Activated CD8-positive, alpha-beta T cell treated with anti-CD3 and anti-CD28 coated beads for 36 hours (primary cell): ENCODE data around the gene BEST1. TPM values are rescaled to one million over a fixed set of nuclear protein-coding genes. Genes with fewer than 3 reads are reported as not detected.

Experiments
- ATAC-seq: fragments of 200-7000 bp; cut with Tn5 transposase; one replicate; pipeline ENCODE4 v1.10.0; 2021; ENCODE audit warnings: mild to moderate bottlenecking, moderate library complexity
- CTCF ChIA-PET: fragments of 350-600 bp; sonication (Branson Sonifier 250); formaldehyde crosslinking; loops from one replicate; lab custom pipeline; 2021; ENCODE audit warnings: antibody characterized with exemption; lab: Charles Lee
- POLR2A ChIA-PET: fragments of 350-600 bp; sonication (Branson Sonifier 250); formaldehyde crosslinking; loops from one replicate; lab custom pipeline; 2021; ENCODE audit warnings: antibody characterized with exemption; lab: Charles Lee
- DNase-seq: peaks from one replicate; pipeline ENCODE4 v3.0.0-alpha.2; 2020
- H3K27ac Mint-ChIP-seq: one replicate; pipeline ENCODE4 v1.8.0; 2021; ENCODE audit warnings: mild to moderate bottlenecking, mixed read lengths
- H3K27me3 Mint-ChIP-seq: one replicate; pipeline ENCODE4 v1.8.0; 2021; ENCODE audit warnings: mixed read lengths
- H3K36me3 Mint-ChIP-seq: one replicate; pipeline ENCODE4 v1.8.0; 2021; ENCODE audit warnings: low read depth, mixed read lengths
- H3K4me1 Mint-ChIP-seq: one replicate; pipeline ENCODE4 v1.8.0; 2021; ENCODE audit warnings: low read depth, mixed read lengths
- H3K4me3 Mint-ChIP-seq: one replicate; pipeline ENCODE4 v1.8.0; 2021; ENCODE audit warnings: mild to moderate bottlenecking, moderate library complexity, mixed read lengths
- H3K9me3 Mint-ChIP-seq: one replicate; pipeline ENCODE4 v1.8.0; 2021; ENCODE audit warnings: mixed read lengths
- intact Hi-C: fragments of 100-400 bp; cut with micrococcal nuclease; formaldehyde crosslinking; loops from one replicate; pipeline ENCODE4 v1.10.0; 2022
- total RNA-seq, 2 experiments: library from RNA; stranded (reverse); gene quantifications; one replicate each; pipeline ENCODE4 v1.2.3, GENCODE V29; 2021
- TF ChIP-seq, protein P1 (sequence below): fragments of 200-600 bp; IDR thresholded peaks from one replicate; pipeline ENCODE4 v1.8.0; 2022; ENCODE audit warnings: antibody characterized with exemption, mild to moderate bottlenecking

Gene BEST1
- total RNA-seq, 2 experiments from 2014 or later, result 0.61 to 0.83 TPM

DNA sequence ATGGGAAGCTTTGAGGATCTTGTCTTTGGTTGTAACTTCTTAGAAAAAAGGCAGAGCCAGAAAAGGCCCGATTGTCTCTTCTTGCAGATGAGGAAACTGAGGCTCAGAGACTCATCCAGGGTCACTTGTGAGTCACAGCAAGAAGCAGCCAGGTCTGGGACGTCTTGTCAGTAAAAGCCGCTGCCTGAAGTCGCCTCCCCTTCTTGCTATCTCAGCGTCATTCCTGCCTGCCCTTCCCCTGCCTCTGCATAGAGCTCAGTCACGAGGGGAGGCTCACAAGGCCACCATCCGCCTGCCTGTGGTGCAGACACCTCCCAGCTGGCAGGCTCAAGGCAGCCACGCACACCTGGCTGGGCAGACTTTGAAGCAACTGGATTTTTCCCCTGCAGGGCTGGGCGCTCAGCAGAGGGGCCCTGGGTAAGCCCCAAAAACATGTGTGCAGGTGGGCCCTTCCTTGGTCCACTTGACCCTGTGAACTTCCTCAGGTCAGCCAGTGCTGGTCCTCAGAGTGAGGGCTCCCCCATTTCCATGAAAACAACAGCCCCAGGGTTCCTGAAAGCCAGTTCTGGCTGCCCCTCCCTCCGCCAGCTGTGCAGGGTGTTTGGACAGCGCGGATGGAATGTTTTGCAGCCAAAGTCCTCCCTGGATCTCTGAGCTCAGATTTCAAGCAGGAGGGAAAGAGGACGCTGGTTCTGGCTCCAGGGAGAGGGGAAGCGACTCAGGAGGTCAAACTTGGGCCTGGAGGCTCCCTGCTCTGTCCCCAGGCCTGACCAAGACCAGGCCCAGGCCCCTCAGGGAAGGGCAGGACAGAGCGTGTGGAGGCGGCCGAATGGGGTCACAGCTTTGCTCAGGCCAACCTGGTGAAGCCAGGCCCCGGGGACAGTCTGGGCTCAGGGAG lies 26.7 kb upstream of the BEST1 start:
- TF ChIP-seq, protein P1, sequence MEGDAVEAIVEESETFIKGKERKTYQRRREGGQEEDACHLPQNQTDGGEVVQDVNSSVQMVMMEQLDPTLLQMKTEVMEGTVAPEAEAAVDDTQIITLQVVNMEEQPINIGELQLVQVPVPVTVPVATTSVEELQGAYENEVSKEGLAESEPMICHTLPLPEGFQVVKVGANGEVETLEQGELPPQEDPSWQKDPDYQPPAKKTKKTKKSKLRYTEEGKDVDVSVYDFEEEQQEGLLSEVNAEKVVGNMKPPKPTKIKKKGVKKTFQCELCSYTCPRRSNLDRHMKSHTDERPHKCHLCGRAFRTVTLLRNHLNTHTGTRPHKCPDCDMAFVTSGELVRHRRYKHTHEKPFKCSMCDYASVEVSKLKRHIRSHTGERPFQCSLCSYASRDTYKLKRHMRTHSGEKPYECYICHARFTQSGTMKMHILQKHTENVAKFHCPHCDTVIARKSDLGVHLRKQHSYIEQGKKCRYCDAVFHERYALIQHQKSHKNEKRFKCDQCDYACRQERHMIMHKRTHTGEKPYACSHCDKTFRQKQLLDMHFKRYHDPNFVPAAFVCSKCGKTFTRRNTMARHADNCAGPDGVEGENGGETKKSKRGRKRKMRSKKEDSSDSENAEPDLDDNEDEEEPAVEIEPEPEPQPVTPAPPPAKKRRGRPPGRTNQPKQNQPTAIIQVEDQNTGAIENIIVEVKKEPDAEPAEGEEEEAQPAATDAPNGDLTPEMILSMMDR, result no peak
- H3K4me3 Mint-ChIP-seq, result no peak overlapping the region
- CTCF ChIA-PET, result interaction anchor here (0.8 to 2.4 kb wide), 7 partner anchors 22 to 184 kb away, joined by 3 to 10 read pairs (median 4); no protein-coding TSS in a partner anchor
- no peaks in the 10 kb centered on the region for H3K4me1 Mint-ChIP-seq
- no peak for DNase-seq
- peaks cover 24% of the 10 kb centered on the region for H3K27me3 Mint-ChIP-seq
- H3K9me3 Mint-ChIP-seq, result no peaks in the 10 kb centered on the region
- no peaks in the 10 kb centered on the region for H3K36me3 Mint-ChIP-seq
- POLR2A ChIA-PET, result no interaction called here
- intact Hi-C loops, result no loop called here
- H3K27ac Mint-ChIP-seq, result no peak overlapping the region
- ATAC-seq, result no peak

DNA sequence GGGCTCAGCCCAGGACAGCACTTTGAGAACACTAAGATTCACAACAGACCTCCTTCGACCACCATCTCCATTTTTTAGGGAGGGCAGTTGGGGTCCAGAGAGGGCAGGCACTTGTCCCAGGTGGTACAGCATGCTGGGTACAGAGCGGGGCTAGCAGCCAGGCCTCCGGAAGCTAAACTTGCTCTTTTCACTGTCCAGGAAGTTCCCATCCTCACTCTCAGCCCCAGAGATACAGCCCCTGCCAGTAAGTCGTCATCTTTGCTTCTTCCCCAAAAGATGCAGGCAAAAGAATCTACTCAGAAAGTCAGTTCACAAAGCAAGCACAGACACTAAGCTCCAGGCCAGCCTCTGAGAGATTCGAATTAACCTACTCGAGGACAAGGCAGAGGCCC lies 26.1 kb upstream of the BEST1 start:
- Mint-ChIP-seq H3K36me3 (no peaks in the 10 kb centered on the region), H3K4me3 (no peak overlapping the region), H3K27ac (no peak overlapping the region), H3K4me1 (no peaks in the 10 kb centered on the region), H3K9me3 (no peaks in the 10 kb centered on the region), H3K27me3 (peaks cover 18% of the 10 kb centered on the region)
- ATAC-seq (no peak), DNase-seq (no peak)
- intact Hi-C loops, result no loop called here
- TF ChIP-seq, protein P1, result no peak
- POLR2A ChIA-PET, result no interaction called here
- CTCF ChIA-PET, result interaction anchor here (1.4 to 2.4 kb wide), 5 partner anchors 23 to 158 kb away, joined by 4 to 10 read pairs (median 7); no protein-coding TSS in a partner anchor

DNA sequence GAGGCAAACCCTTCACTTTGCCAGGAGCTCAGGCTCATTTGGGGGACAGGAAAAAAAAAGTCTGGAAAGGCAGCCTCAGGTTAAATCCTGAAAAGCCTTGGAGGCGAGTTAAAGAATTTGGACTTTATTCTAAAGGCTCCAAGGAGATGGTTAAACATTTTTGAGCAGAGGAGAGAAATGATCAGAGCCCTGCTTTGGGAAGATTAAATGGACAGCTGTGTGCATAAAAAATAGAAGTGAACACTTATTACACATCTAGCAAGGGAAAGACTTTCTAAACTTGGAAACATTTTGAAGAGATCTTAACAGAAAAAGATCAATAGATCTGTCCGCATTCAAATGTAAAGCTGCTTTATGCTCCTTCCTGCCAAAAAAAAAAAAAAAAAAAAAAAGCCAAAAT lies 24.4 kb upstream of the BEST1 start:
- CTCF ChIA-PET, result interaction anchor here (1.2 to 2.4 kb wide), 4 partner anchors 21 to 182 kb away, joined by 3 to 7 read pairs (median 5); no protein-coding TSS in a partner anchor
- DNase-seq (no peak), ATAC-seq (no peak)
- no peak overlapping the region for H3K27ac Mint-ChIP-seq
- H3K9me3 Mint-ChIP-seq, result no peaks in the 10 kb centered on the region
- no peaks in the 10 kb centered on the region for H3K4me1 Mint-ChIP-seq
- no peaks in the 10 kb centered on the region for H3K36me3 Mint-ChIP-seq
- TF ChIP-seq, protein P1, result no peak
- POLR2A ChIA-PET, result no interaction called here
- H3K27me3 Mint-ChIP-seq, result peaks cover 4% of the 10 kb centered on the region
- no peak overlapping the region for H3K4me3 Mint-ChIP-seq
- intact Hi-C loops, result no loop called here

DNA sequence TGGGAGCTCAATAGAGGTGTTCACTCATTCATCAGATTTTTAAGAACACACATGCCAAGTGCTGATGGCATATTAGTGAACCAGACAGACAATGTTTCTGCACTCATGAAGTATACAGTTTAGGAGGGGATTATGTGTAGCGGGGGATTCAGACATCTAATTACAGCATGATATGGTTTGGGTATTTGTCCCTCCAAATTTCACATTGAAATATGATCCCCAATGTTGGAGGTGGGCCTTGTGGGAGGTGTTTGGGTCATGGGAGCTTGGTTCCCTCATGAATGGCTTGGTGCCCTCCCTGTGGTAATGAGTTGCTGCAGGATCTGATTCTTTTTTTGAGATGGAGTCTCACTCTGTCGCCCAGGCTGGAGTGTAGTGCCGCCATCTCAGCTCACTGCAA lies 23.9 kb upstream of the BEST1 start:
- Mint-ChIP-seq H3K27me3 (peaks cover 5% of the 10 kb centered on the region), H3K4me1 (no peaks in the 10 kb centered on the region), H3K9me3 (no peaks in the 10 kb centered on the region), H3K36me3 (no peaks in the 10 kb centered on the region), H3K27ac (no peak overlapping the region), H3K4me3 (no peak overlapping the region)
- intact Hi-C loops, result no loop called here
- POLR2A ChIA-PET, result no interaction called here
- CTCF ChIA-PET, result interaction anchor here (1.3 to 1.5 kb wide), 2 partner anchors 21 to 182 kb away, joined by 4 to 6 read pairs; no protein-coding TSS in a partner anchor
- TF ChIP-seq, protein P1, result no peak
- DNase-seq (no peak), ATAC-seq (no peak)

DNA sequence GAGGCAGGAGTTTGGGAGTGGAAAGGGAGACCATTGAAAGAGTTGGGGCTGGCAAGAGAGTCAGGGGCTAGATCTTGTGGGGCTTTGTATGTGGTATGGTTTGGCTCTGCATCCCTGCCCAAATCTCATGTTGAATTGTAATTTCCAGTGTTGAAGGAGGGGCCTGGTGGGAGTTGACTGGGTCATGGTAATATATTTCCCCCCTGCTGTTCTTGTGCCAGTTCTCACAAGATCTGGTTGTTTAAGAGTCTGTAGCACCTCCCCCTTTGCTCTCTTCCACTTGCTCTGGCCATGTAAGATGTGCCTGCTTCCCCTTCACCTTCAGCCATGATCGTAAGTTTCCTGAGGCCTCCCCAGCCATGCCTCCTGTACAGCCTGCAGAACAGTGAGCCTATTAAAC lies 22.6 kb upstream of the BEST1 start:
- TF ChIP-seq, protein P1, result no peak
- no peaks in the 10 kb centered on the region for H3K9me3 Mint-ChIP-seq
- no peaks in the 10 kb centered on the region for H3K36me3 Mint-ChIP-seq
- no peak overlapping the region for H3K4me3 Mint-ChIP-seq
- H3K27ac Mint-ChIP-seq, result no peak overlapping the region
- peaks cover 3% of the 10 kb centered on the region for H3K27me3 Mint-ChIP-seq
- DNase-seq, result no peak
- no peak for ATAC-seq
- ChIA-PET CTCF (interaction anchor here (1.8 to 2.1 kb wide), 2 partner anchors 20 to 155 kb away, joined by 9 to 12 read pairs; no protein-coding TSS in a partner anchor), POLR2A (no interaction called here)
- intact Hi-C loops, result no loop called here
- H3K4me1 Mint-ChIP-seq, result no peaks in the 10 kb centered on the region
